HG02798 (cell line): Measurements from ENCODE around the gene MBOAT1.
"Not testable (repeated sequence)": the region's sequence is repeated elsewhere in the genome, so short reads cannot be mapped to it uniquely, and the experiment has no call there.

Source experiments
- ATAC-seq: cut with Tn5 transposase; IDR thresholded peaks from one replicate; pipeline ENCODE4 v1.9.1; 2021; ENCODE audit warnings: mild to moderate bottlenecking; ENCODE audit not compliant: unreplicated experiment, poor library complexity

The MBOAT1 gene

DNA sequence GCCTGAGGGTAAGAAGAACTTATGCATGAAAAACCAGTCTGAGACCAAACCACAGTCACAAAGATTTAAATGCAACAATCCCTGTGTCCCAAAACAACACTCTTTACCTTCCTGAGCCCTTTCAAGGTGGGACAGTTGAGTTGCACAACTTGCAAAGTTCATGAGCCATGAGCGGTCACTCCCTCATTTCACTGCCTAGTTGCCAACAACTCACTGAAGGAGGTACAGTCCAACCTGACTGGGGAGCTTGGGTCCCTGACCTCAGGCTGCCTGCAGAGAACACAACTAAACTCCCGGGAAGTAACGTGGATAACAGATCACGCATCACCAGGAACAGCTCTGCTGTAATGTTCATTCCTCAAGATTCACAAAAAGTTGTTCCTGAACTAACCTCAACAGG is 69.4 kb downstream of the MBOAT1 start:
- no peak for ATAC-seq

DNA sequence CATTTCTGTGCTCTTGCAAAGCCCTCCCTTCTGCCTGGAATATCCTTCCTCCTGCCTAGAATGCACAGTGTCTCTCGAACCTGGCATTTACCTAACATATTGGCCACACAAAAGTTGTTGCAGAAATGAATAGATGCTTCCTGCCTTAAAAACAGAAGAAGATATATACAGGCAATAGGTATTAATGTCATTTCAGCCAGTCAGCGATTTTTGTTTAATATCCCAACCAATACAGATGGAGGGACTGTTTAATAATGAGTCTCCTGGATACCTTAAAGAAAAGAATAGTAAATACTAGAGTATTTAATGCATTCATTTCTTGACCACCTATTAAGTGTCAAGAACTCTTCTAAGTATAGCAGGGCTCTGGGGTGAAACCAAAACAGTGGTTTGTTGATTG is 70.3 kb downstream of the MBOAT1 start:
- ATAC-seq = no peak

DNA sequence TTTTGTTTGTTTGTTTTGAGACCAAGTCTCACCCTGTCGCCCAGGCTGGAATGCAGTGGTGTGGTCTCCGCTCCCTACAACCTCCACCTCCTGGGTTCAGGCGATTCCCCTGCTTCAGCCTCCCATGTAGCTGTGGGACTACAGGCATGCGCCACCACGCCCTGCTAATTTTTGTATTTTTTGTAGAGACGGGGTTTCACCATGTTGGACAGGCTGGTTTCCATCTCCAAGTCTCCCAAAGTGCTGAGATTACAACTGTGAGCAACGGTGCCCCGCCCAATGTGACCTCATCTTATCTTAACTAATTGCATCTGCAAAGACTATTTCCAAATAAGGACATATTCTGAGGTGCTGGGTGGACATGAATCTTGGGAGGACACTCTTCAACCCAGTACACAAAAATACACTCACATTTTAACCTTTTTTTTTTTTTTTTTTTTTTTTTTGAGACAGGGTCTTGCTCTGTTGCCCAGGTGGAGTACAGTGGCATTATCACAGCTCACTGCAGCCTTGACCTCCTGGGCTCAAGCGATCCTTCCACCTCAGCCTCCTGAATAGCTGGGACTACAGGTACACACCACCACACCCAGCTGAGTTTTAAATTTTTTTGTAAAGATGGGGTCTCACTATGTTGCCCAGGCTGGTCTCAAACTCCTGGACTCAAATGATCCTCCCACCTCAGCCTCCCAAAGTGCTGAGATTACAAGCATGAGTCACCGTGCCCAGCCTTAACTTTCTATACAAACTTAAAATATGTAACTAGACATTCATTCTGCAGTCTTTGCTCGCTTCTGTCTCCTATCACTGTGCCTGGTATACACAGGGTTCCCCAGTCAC is 72.9 kb downstream of the MBOAT1 start:
- not testable (repeated sequence) for ATAC-seq

DNA sequence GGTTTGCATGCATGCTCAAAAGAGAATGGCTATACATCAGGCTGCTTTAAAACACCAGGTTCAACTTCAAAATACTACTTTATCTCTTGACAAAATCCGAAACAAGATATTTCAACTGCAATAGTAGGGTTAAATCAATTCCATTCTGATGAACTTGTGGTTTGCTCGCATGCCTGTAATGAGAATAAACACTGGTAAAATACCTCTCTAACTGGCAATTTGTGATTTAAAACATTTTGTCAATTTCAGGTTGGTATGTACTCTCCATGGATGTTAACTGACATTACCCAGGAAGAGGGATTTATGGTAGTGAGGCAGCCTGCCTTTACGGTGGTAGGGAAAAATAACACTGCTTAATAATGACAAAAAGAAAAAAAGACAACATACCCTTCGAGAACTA is 74.4 kb downstream of the MBOAT1 start:
- no peak for ATAC-seq

DNA sequence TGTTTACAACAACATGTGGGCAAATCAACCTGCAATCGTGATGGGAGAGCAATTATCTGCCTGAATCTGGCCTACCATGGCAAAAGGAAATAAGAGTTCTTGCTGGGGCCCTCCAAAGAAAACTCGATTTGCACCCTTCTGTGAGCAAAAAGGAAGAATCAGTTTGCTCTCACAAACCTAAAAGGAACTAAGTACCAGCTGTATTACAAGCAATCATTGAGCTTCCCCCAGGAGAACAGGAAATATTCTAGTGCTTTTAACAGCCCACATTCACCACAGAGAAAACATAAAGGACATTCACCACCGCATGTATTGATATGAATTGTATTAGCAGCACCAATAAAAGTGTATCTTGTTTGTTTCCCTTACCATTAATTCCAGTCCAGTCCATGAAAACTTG is 75.0 kb downstream of the MBOAT1 start:
- no peak for ATAC-seq

DNA sequence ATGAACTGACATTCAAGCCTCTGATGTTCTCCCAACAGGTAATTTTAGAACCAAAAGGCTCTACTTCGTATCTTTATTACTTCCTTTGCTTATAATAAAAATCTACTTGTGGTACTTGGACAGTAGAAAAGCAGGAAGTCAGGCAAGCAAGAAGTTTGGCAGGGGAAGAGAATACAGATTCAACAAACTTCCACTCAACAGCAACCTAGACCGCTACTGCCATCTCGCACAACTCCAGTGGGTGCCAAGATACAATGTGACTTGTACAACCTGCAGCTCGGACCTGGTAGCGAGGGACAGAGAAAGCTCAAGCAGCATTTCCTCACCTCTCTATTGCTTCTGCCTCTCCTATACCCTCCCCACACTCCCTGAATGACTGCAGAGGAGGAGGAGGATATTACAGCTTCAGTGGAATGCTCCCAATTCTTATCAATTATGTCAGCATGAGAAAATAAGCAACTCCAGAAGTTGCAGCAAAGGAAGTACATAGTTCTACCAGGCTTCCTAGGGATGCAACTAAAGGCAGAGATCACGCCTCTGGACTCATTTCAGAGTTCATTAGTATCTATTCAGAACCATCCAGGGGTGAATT is 76.5 kb downstream of the MBOAT1 start:
- ATAC-seq = no peak

DNA sequence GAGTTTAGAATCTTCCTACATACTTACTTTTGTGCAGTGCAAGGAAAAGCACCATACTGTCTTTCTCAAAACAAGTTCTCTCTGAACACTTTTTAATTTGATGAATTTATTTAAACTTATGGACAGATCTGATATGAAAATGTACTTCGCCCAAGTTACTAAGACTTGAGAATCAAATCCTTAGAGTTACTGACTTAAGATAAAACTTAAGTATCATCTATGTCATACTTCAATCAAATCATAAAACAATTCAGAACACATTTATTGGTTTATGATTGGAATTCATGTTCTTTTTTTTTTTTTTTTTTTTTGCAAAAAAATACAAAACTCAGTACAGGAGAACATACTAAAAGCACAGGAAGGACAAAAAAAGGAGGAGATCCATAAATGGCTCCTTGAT is 77.7 kb downstream of the MBOAT1 start:
- ATAC-seq = no peak

DNA sequence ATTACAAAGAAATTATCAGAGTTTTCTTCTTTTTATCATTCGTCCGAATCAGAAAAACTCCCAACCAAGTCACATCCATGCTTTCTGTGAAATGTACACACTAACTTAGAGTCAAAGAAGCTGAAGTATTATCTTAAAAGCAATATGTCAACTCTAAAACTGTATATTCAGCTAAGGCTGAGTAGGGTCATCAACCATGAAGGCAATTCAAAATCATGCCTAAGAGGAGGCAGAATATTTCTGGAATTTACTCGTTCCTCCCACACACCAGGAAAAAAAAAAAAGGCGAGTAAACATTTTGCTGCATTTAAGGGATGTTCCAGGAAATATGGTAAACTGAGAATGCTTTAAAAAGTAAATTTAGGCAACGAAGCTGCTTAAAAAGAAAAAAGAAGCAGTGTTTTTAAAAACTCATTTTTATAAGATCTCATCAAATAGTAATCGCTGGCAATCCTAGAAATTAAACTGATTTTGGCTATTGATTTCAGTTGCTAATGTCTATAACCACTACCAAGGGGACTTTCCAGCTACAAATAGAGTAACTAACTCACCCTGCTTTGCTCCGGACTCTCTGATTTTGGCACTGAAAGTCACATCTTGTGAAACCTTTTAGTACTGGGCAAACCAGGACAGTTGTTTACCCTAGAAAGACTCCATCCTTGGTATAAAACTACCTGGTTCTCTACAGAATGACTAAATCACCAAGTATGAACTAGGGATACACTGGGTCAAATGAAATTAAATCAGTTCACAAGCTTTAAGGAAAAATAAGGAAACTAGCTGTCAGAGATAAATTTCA is 82.8 kb downstream of the MBOAT1 start:
- no peak for ATAC-seq

DNA sequence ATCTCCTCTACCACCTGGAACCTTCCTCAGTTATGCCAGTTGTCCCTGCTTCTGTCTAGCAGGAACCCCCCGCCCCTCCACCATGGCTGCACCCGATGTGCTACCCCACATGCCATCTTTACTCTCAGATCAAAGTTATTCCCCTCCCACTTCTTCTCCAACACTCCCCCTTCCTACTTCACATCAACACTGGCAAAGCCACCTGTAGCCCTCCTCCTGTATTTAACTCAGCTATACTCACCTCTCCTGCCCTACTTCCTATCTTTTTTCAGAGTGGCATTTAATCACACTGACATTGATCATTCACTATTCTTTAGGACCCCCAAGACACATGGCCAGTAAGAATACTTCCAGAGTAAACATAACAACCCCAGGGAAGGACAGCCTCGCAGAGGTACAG is 84.3 kb downstream of the MBOAT1 start:
- ATAC-seq = no peak

DNA sequence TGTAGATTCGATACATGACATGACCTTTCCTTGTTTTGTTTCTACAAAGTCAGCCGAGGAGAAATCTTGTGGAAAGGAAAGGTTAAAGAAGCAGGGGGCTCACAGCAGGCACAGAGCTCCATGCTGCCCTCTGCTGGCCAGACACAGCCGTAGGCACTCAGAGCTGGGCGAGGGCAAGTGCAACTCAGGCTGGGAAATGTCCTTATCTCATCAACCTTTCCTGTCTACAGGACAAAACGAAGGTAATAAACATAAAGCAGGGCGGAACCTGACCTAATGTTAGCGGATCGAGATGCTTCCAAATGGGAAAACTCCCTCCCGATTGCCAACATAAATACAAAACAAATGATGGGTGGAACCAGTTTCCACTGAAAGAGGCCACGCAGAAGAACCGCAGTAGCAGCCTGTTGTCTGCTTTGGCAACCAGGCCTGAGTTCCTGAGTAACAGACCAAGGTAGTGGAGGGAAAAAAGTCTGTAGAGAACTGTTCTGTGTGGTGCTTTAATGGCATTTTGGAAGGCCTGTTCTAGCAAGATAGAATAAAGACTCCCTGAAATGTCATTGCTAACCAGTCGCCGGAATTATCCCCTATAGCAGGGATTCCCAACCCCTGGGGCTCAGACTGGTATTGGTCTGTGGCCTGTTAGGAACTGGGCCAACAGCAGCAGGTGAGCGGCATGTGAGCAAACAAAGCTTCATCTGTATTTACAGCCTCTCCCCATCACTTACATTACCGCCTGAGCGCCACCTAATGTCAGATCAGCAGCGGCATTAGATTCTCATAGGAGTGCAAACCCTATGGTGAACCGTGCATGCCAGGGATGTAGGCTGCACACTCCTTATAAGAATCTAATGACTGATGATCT is 85.2 kb downstream of the MBOAT1 start:
- ATAC-seq = peak; percentile 89

DNA sequence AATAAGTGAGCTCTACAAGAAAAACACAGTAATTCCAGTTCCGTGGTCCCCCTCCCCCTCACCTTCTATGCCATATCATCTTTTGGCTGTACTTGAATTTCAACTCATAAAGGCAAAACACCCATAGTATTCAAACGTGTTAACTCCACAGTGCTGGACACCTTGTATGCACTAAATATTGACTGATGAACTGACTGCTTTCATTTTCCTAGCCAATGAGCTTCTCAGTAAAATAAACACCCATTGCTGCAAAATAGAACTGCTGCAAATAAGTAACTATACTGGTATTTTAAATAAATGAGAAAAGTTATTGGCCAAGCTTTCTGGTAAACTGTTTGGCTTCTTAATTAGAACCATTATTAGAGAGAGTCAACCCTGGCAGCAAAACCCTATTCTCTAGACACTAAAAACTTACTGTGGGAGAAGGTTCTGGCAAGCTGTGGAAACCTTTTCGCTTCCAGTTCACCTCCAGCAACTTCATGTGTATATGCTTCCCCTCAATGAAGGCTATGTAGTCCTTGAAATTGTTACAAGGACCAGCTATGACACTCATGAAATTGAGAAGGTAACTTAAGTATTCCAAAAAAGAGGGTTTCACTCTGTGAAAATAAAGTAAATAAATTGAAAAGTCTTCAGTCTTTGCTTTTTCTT is 86.0 kb downstream of the MBOAT1 start:
- no peak for ATAC-seq

DNA sequence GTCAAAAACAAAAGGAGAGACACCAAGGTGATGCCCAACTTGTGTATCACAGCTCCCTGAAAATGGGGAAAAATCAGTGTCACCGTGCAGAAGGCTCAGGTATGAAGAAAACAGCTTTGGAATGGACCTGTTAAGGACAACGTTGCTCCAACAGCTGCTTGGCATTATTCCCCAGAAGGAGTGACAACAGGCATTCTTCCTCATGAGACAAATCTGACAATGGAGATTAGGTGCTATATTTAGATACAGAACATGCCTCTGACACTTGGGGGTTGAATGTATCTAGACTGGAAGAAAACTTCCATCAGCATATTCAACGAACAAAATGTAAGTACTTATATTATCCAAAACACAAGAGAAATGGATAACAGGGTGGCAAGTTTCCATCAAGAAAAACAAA is 87.7 kb downstream of the MBOAT1 start:
- ATAC-seq = no peak

DNA sequence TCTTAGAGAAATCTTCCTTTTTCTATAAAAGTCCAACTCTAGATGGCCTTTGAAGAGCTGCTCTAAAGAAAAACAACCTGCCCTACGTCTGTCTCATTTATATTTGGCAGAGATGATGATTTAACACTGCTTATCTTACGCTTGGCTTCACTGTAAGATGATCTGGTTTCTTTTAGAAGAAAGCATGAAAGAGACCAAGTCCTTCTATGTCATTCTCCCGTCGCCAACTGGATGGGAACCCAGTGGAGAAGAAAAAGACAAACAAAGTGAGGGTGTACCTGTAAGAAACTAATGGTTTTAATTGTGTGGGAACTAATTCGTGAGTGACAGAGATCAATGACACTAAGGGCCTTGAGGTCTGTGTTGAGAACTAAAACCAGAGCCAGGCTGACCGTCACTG is 92.8 kb downstream of the MBOAT1 start:
- ATAC-seq = no peak

DNA sequence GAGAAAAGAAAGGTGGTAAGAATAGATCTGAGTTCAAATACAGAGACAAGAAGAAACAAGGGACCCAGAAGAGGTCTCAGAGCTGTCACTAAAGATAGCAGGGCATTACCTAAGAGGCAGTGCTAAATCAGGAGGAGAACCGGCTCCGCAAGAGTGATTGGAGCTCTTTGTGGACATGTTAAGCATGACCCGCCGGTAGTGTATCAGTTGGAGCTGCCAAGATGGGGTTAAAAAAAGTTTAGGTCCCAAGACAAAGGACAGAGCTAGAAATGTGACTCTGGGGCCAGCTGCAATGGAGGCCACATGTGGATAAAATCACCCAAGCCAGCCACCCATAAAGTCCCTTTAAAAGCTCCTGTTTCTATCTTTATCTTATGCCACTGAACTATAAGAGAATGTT is 93.4 kb downstream of the MBOAT1 start:
- ATAC-seq = no peak

DNA sequence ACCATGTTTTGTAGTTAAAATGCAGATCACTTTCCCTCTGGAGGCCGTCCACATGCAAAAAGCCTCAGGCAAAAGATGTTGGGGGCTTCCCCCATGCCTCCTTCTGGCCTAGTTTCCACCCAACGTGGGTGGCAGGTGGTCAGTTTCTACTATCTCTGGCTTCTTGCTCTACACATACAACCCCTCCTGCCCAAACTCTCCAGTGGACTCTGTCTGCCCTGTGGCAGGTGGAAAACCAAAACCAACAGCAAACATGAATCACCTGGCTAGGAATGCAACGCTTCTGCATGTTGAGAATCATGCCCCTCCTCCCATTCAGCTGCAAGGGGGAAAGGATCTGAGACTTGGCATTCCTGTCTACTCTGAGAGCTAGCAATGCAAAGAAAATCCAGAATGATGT is 94.8 kb downstream of the MBOAT1 start:
- peak; percentile 95 for ATAC-seq

DNA sequence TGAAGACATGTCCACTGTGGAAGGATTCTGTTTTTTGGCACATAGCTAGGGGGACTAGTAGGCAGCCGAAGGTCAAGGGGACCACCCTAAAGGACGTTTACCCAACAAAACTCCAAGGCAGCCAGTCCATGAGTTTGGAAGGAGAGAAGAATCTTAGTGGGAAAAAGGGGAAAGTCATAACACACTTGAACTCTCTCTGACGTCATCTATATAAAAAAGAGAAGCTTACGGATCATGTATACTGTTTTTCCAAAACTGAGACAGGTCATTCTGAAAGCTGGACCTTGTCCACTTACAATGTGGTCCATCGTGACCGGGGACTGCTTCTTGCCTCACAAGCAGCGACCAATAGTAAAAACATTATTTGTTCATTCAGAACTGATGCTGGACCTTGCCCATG is 95.5 kb downstream of the MBOAT1 start:
- no peak for ATAC-seq

DNA sequence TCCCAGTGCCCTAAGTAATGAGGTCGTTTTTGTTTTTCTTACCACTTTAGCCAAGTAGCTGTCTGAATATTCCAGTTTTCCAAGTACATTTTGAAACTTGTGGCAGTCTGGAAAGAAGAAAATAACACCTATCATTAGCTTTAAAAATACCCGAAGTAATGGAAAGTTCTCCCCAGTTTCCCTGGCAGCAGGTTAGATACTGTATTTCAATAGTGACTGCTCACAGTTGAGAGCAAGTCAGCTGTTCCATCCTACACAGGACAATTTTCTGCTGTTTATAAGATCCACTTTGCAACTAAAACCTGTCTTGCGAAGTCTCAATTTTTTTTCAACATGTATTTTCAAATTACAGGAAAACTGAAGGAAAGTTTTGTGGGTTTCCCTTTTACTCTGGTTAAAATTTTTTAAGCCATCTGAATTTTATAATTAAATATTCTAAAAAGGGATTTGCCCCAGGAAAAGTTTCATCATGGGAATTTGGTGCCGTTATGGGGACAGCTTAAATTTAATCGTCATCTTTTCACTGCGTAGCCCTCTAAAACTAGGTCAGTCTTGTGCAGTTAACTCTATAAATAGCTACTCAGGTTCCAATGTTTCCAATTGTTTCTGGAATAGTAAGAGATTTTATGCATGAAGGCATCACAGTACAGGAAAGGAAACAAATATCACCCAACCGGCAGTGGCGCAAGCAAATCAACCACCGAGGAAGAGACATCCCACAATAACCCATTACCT is 96.9 kb downstream of the MBOAT1 start:
- ATAC-seq = no peak

DNA sequence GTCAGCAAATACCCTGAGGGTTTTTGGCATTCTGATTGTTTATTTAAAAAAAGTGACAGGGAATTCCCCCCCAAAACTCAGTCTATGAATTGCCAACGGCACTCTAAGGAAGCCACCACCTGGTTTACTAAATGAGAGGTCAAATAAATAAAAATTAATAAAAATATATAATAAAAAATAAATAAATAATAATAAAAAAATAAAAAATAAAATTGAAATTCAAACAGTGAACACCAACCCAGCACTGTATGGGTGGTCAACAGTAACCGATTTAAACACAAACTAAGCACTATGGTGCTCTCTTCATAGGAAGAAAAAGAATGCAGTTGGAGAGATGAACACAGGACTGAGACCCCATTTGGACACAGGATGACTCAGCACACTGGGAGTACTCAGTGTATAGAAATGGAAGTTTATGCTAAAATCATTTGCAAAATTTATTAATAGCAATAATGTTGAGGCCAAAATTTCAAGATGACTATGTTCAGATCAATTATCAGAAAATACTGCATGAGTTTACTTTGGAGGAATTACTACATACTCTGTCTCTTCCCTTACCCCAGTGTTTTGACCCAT is 98.5 kb downstream of the MBOAT1 start:
- ATAC-seq = no peak

DNA sequence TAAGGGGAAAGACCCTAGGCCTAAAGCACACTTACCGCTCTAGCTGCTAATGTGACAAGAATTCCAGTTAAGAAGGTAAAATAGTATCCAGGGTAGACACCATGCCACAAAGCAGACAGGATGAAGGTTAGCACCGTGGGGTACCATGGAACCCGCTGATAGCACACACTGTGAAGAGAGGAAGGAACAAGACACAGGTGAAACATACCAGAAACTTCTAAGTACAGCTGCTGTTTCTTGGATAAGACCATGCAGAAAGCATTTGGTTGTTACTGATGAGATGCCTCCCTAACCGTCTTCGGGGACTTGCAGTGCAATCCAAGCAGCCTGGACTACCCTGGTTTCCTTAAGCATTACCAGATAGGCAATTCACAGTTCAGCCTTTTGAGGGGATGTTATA is 99.4 kb downstream of the MBOAT1 start:
- ATAC-seq = no peak
